ENCODE measurements around the gene MAPK8IP1.

Gene MAPK8IP1

DNA sequence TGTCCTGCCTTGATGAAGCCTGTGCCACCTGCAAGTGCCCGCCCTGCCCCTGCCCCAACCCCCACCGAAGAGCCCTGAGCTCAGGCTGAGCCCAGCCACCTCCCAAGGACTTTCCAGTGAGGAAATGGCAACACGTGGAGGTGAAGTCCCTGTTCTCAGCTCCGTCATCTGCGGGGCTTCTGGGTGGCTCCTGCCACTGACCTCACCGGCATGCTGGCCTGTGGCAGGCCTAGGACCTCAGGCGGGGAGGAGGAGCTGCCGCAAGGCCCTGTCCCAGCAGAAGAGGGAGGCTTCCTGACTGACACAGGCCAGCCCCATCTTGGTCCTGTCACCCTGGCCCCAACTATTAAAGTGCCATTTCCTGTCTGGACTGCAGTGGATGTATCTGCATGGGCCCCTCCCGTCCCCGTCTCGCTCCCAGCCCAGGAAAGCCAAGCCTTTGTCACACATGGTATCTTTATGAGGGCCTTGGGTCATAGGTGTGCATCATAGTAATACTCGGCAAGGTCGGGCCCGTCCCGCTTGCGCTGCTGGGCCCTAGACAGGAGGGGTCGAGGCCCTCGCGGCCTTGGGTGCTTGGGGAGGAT, 20.7 kb downstream of the MAPK8IP1 start:
- CTCF ChIA-PET = interaction anchor here (1.0 kb wide), 1 partner anchor 59 kb away, joined by 7 read pairs; no protein-coding TSS in a partner anchor
- no peak for DNase-seq (ENCODE audit: low spot score)
- peak overlapping the region; percentile 33; the same call in 1 of the 2 replicates for H3K27ac ChIP-seq
- POLR2A ChIA-PET (ENCODE audit: low non-redundant PET) = no interaction called here
- TF ChIP-seq, protein P1, sequence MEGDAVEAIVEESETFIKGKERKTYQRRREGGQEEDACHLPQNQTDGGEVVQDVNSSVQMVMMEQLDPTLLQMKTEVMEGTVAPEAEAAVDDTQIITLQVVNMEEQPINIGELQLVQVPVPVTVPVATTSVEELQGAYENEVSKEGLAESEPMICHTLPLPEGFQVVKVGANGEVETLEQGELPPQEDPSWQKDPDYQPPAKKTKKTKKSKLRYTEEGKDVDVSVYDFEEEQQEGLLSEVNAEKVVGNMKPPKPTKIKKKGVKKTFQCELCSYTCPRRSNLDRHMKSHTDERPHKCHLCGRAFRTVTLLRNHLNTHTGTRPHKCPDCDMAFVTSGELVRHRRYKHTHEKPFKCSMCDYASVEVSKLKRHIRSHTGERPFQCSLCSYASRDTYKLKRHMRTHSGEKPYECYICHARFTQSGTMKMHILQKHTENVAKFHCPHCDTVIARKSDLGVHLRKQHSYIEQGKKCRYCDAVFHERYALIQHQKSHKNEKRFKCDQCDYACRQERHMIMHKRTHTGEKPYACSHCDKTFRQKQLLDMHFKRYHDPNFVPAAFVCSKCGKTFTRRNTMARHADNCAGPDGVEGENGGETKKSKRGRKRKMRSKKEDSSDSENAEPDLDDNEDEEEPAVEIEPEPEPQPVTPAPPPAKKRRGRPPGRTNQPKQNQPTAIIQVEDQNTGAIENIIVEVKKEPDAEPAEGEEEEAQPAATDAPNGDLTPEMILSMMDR (conservative IDR thresholded peaks at IDR 0.05; ENCODE audit: low read depth) = no peak

GRCh38 chr11:45906965-45907611, 21.6 kb downstream of the MAPK8IP1 start, which contains the start of gene FREY1:
TSS of gene FREY1 (minus strand) at chr11:45907271. CDS start at chr11:45907245, 26 bp downstream.
- ChIA-PET CTCF (no interaction called here), POLR2A (ENCODE audit: low non-redundant PET) (no interaction called here)
- peak within 1 kb of the TSS; percentile 33 for H3K27ac ChIP-seq
- TF ChIP-seq, protein P1 (conservative IDR thresholded peaks at IDR 0.05; ENCODE audit: low read depth) = no peak
- DNase-seq (ENCODE audit: low spot score) = no peak

GRCh38 chr11:45907911-45908370, 22.5 kb downstream of the MAPK8IP1 start:
- TF ChIP-seq, protein P1 (conservative IDR thresholded peaks at IDR 0.05; ENCODE audit: low read depth) = no peak
- DNase-seq (ENCODE audit: low spot score) = no peak
- ChIA-PET CTCF (no interaction called here), POLR2A (ENCODE audit: low non-redundant PET) (interaction anchor here (1.6 kb wide), 1 partner anchor 10 kb away, joined by 5 read pairs; the partner anchor contains the start of gene PEX16)
- H3K27ac ChIP-seq = peak overlapping the region; percentile 33

DNA sequence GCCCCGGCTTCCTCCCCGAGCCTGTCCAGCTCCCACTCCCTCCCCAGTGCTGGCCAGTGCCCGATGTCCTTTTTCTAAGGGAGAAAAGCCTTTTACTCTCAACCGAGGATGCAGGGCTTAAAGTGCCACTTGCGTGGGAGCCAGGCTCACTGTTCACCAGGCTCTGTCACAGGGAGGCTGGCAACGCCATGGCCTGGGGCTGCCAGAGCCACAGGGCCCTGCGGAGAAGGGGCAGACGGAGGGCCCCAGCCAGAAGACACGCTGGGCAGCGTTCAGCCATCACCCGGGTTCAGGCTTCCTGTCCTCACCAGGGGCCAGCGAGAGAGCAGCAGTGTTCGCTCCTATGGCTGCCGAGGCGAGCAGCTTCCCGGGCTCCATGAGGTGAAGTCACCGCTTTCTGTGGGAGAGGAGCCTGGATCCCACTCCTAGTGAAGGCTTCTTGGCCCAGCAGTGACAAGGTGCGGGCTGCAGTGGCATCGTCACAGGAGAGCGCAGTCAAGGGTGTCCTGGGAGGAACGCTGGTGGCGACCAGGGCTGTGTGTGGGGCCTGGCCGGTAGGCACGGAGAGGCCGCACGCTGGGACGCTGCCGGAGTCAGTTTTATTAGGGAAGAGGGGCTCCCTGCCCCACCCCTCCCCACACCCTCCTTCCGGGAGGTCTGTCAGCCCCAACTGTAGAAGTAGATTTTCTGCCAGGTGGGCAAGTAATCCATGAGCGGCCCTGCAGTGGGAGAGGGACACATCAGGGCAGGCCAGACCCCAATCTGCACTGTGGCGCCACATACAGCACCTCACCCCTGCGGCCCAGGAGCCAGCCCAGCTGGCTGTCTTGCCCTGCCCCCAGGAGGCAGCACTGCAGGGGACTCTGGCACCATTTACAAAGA, 24.4 kb downstream of the MAPK8IP1 start:
- DNase-seq (ENCODE audit: low spot score) = no peak
- ChIA-PET POLR2A (ENCODE audit: low non-redundant PET) (interaction anchor here (1.6 kb wide), 1 partner anchor 8 kb away, joined by 5 read pairs; the partner anchor contains the start of gene PEX16), CTCF (no interaction called here)
- TF ChIP-seq, protein P1 (conservative IDR thresholded peaks at IDR 0.05; ENCODE audit: low read depth) = no peak
- peak overlapping the region; percentile 20 for H3K27ac ChIP-seq

- DNase-seq (ENCODE audit: low spot score) = no peak
- ChIA-PET POLR2A (ENCODE audit: low non-redundant PET) (no interaction called here), CTCF (no interaction called here)
- TF ChIP-seq, protein P1 (conservative IDR thresholded peaks at IDR 0.05; ENCODE audit: low read depth) = no peak
- peak overlapping the region; percentile 9; the same call in 1 of the 2 replicates for H3K27ac ChIP-seq
Measured at GRCh38 chr11:45910623-45911022, 25.2 kb downstream of the MAPK8IP1 start.

- POLR2A ChIA-PET (ENCODE audit: low non-redundant PET) = no interaction called here
- CTCF ChIA-PET = interaction anchor here (0.6 to 1.1 kb wide), 2 partner anchors 13 to 15 kb away, joined by 3 read pairs; no protein-coding TSS in a partner anchor
- H3K27ac ChIP-seq = peak overlapping the region; percentile 25; the same call in 1 of the 2 replicates
- DNase-seq (ENCODE audit: low spot score) = no peak
- TF ChIP-seq, protein P1 (conservative IDR thresholded peaks at IDR 0.05; ENCODE audit: low read depth) = no peak
Measured at GRCh38 chr11:45913514-45913913, 28.1 kb downstream of the MAPK8IP1 start.

Measured in RWPE1 (cell line).